DND-41 (cell line): ENCODE measurements around the gene COA7.

Source experiments
- ATAC-seq: fragments of 200-7000 bp; cut with Tn5 transposase; 3 replicates; pipeline ENCODE4 v1.9.1; 2021; ENCODE audit warnings: low read depth; ENCODE audit not compliant: insufficient read depth
- DNase-seq: peaks from one replicate; pipeline ENCODE4 v3.0.0-alpha.2; 2020
- H2AFZ ChIP-seq: 2 replicates; pipeline ENCODE4 v1.6.0; 2012; ENCODE audit warnings: low read depth, low read length
- H3K27ac ChIP-seq: 2 replicates; pipeline ENCODE4 v1.5.1; 2012; ENCODE audit warnings: low read length, inconsistent platforms
- H3K27me3 ChIP-seq: fragments of 200-600 bp; sonication (generic); 2 replicates; pipeline ENCODE4 v1.6.0; 2012; ENCODE audit warnings: low read length, mild to moderate bottlenecking, inconsistent platforms; ENCODE audit not compliant: insufficient read depth, poor library complexity
- H3K36me3 ChIP-seq: 2 replicates; pipeline ENCODE4 v1.5.1; 2012; ENCODE audit warnings: low read length, inconsistent platforms; ENCODE audit not compliant: insufficient read depth
- H3K4me1 ChIP-seq: 2 replicates; pipeline ENCODE4 v1.5.1; 2012; ENCODE audit warnings: mild to moderate bottlenecking, low read length; ENCODE audit not compliant: insufficient read depth
- H3K4me2 ChIP-seq: 2 replicates; pipeline ENCODE4 v1.6.0; 2012; ENCODE audit warnings: mild to moderate bottlenecking, moderate library complexity, low read length, inconsistent platforms; ENCODE audit not compliant: insufficient read depth
- H3K4me3 ChIP-seq, 2 experiments: fragments of 200-600 bp in 1 of 2; shearing (Covaris generic) in 1 of 2; 2 replicates each; pipeline ENCODE4 v1.5.1; 2012 to 2016; ENCODE audit warnings: inconsistent platforms in 2 of 2, low read length in 2 of 2, mild to moderate bottlenecking in 2 of 2, low read depth in 1 of 2, moderate library complexity in 1 of 2
- H3K79me2 ChIP-seq: 2 replicates; pipeline ENCODE4 v1.6.0; 2012; ENCODE audit warnings: low read length, inconsistent platforms; ENCODE audit not compliant: insufficient read depth
- H3K9ac ChIP-seq: 2 replicates; pipeline ENCODE4 v1.6.0; 2012; ENCODE audit warnings: low read depth, mild to moderate bottlenecking, inconsistent platforms, low read length, moderate library complexity
- H3K9me3 ChIP-seq: 2 replicates; pipeline ENCODE4 v1.5.1; 2012; ENCODE audit warnings: low read length, moderate library complexity, mild to moderate bottlenecking, inconsistent platforms; ENCODE audit not compliant: insufficient read depth, severe bottlenecking
- H4K20me1 ChIP-seq: 2 replicates; pipeline ENCODE4 v1.6.0; 2012; ENCODE audit warnings: low read length; ENCODE audit not compliant: insufficient read depth
- CTCF ChIP-seq: IDR thresholded peaks from 2 replicates; pipeline ENCODE4 v1.5.1; 2012; ENCODE audit warnings: borderline replicate concordance, low read length, moderate library complexity, mild to moderate bottlenecking; ENCODE audit not compliant: poor library complexity, severe bottlenecking; ENCODE audit errors: extremely low read depth
- EZH2 ChIP-seq: IDR thresholded peaks from 3 replicates; pipeline ENCODE4 v1.6.1; 2012; ENCODE audit warnings: borderline replicate concordance, low read depth, mild to moderate bottlenecking, moderate library complexity, low read length, inconsistent platforms; ENCODE audit not compliant: severe bottlenecking

Gene COA7

GRCh38 chr1:52663716-52664115 is 34.4 kb downstream of the COA7 start:
- TF ChIP-seq EZH2 (no peak), CTCF (no peak)
- Histone ChIP-seq H3K79me2 (no peaks in the 10 kb centered on the region), H3K4me2 (no peak overlapping the region), H3K27me3 (no peaks in the 10 kb centered on the region), H4K20me1 (no peaks in the 10 kb centered on the region), H3K36me3 (no peaks in the 10 kb centered on the region), H3K9ac (no peak overlapping the region), H2AFZ (no peak overlapping the region), H3K4me1 (no peaks in the 10 kb centered on the region), H3K27ac (no peak overlapping the region), H3K9me3 (no peaks in the 10 kb centered on the region), H3K4me3 (no peak overlapping the region)
- ATAC-seq: no peak
- DNase-seq: no peak

- no peak overlapping the region for H3K27ac ChIP-seq
- H4K20me1 ChIP-seq: no peaks in the 10 kb centered on the region
- H2AFZ ChIP-seq: no peak overlapping the region
- H3K79me2 ChIP-seq: no peaks in the 10 kb centered on the region
- no peak overlapping the region for H3K9ac ChIP-seq
- no peak overlapping the region for H3K4me2 ChIP-seq
- DNase-seq (no peak), ATAC-seq (no peak)
- no peaks in the 10 kb centered on the region for H3K36me3 ChIP-seq
- TF ChIP-seq CTCF: no peak
- TF ChIP-seq EZH2: no peak
- no peaks in the 10 kb centered on the region for H3K4me1 ChIP-seq
- no peak overlapping the region for H3K4me3 ChIP-seq
- H3K9me3 ChIP-seq: no peaks in the 10 kb centered on the region
- no peaks in the 10 kb centered on the region for H3K27me3 ChIP-seq
These were observed 35.4 kb downstream of the COA7 start for GRCh38 chr1:52662645-52663313.

GRCh38 chr1:52660807-52661206 is 37.3 kb downstream of the COA7 start:
- no peaks in the 10 kb centered on the region for H3K9me3 ChIP-seq
- H3K27ac ChIP-seq: no peak overlapping the region

More at GRCh38 chr1:52660807-52661206, 37.3 kb downstream of the COA7 start:
- no peak for TF ChIP-seq CTCF
- no peak for TF ChIP-seq EZH2
- H3K9ac ChIP-seq: no peak overlapping the region
- H3K27me3 ChIP-seq: no peaks in the 10 kb centered on the region
- H3K4me1 ChIP-seq: no peaks in the 10 kb centered on the region
- no peak overlapping the region for H2AFZ ChIP-seq
- no peak overlapping the region for H3K4me2 ChIP-seq
- DNase-seq (no peak), ATAC-seq (no peak)
- no peaks in the 10 kb centered on the region for H3K36me3 ChIP-seq
- H4K20me1 ChIP-seq: no peaks in the 10 kb centered on the region
- no peaks in the 10 kb centered on the region for H3K79me2 ChIP-seq
- H3K4me3 ChIP-seq: no peak overlapping the region
